ENCODE data around the gene PGAM4.
"Not testable (repeated sequence)": the region's sequence is repeated elsewhere in the genome, so short reads cannot be mapped to it uniquely, and the experiment has no call there.

The PGAM4 gene

GRCh38 chrX:77930581-77930980, 38.9 kb downstream of the PGAM4 start:
- TF ChIP-seq CTCF (conservative IDR thresholded peaks at IDR 0.05) (no peak), ZFX (IDR thresholded peaks at IDR 0.05) (no peak)

GRCh38 chrX:77925764-77926163, 43.7 kb downstream of the PGAM4 start:
- H3K27ac ChIP-seq = no peak overlapping the region
- TF ChIP-seq ZFX (IDR thresholded peaks at IDR 0.05) (no peak), CTCF (conservative IDR thresholded peaks at IDR 0.05) (no peak)

More at GRCh38 chrX:77930581-77930980, 38.9 kb downstream of the PGAM4 start:
- H3K27ac ChIP-seq = no peak overlapping the region

GRCh38 chrX:77924320-77924859, 45.0 kb downstream of the PGAM4 start:
- TF ChIP-seq ZFX (IDR thresholded peaks at IDR 0.05) (no peak), CTCF (conservative IDR thresholded peaks at IDR 0.05) (no peak)

GRCh38 chrX:77922787-77923186, 46.7 kb downstream of the PGAM4 start:
- TF ChIP-seq CTCF (conservative IDR thresholded peaks at IDR 0.05) = no peak
- no peak for TF ChIP-seq ZFX (IDR thresholded peaks at IDR 0.05)
- H3K27ac ChIP-seq = no peak overlapping the region

More at GRCh38 chrX:77924320-77924859, 45.0 kb downstream of the PGAM4 start:
- no peak overlapping the region for H3K27ac ChIP-seq

GRCh38 chrX:77919370-77919769, 50.1 kb downstream of the PGAM4 start:
- H3K27ac ChIP-seq = not testable (repeated sequence)

- TF ChIP-seq ZFX (IDR thresholded peaks at IDR 0.05) (no peak), CTCF (conservative IDR thresholded peaks at IDR 0.05) (no peak)
- H3K27ac ChIP-seq = no peak overlapping the region
Observed at GRCh38 chrX:77918568-77918967, 50.9 kb downstream of the PGAM4 start.

Data from C4-2B (cell line).